Natural killer cell (primary cell): ENCODE measurements around the gene HOXA2. TPM values are rescaled to one million over a fixed set of nuclear protein-coding genes. Genes with fewer than 3 reads are reported as not detected.

Experiments
- ATAC-seq, 3 donors: fragments of 150-1000 bp in 2 of 3; fragments of 200-7000 bp in 1 of 3; cut with Tn5 transposase; 1 replicate in 1 of 3; 2 replicates in 2 of 3; pipeline ENCODE4 v1.10.0; 2021; ENCODE audit warnings: mild to moderate bottlenecking in 2 of 3, moderate library complexity in 2 of 3
- DNase-seq, 2 donors: peaks; one replicate each; pipeline versions ENCODE4 v3.0.0 to v3.0.0-alpha.2; 2013 to 2021; ENCODE audit warnings: mixed read lengths in 1 of 2
- H3K27ac ChIP-seq: one replicate; pipeline ENCODE4 v1.5.1; 2013; ENCODE audit warnings: mild to moderate bottlenecking, low read length
- H3K27me3 ChIP-seq: one replicate; pipeline ENCODE4 v1.6.1; 2013; ENCODE audit warnings: low read length; ENCODE audit not compliant: control insufficient read depth, insufficient read depth
- H3K36me3 ChIP-seq: one replicate; pipeline ENCODE4 v1.6.1; 2013; ENCODE audit warnings: low read length; ENCODE audit not compliant: control insufficient read depth, insufficient read depth
- H3K4me1 ChIP-seq: one replicate; pipeline ENCODE4 v1.6.1; 2013; ENCODE audit warnings: low read length; ENCODE audit not compliant: control insufficient read depth, insufficient read depth
- H3K4me3 ChIP-seq: one replicate; pipeline ENCODE4 v1.5.1; 2013; ENCODE audit warnings: low read length
- H3K9me3 ChIP-seq: one replicate; pipeline ENCODE4 v1.6.1; 2013; ENCODE audit warnings: low read length; ENCODE audit not compliant: control insufficient read depth, insufficient read depth
- H3K27ac Mint-ChIP-seq, 2 donors: one replicate each; pipeline ENCODE4 v1.8.0; 2022; ENCODE audit warnings: mild to moderate bottlenecking in 2 of 2, mixed read lengths in 2 of 2, moderate library complexity in 1 of 2
- H3K27me3 Mint-ChIP-seq, 2 donors: one replicate each; pipeline ENCODE4 v1.8.0; 2022; ENCODE audit warnings: low read depth in 2 of 2, mixed read lengths in 2 of 2
- H3K36me3 Mint-ChIP-seq: one replicate; pipeline ENCODE4 v1.8.0; 2022; ENCODE audit warnings: mixed read lengths
- H3K4me1 Mint-ChIP-seq, 2 donors: one replicate each; pipeline ENCODE4 v1.8.0; 2022; ENCODE audit warnings: mixed read lengths in 2 of 2
- H3K4me3 Mint-ChIP-seq: one replicate; pipeline ENCODE4 v1.8.0; 2022; ENCODE audit warnings: mild to moderate bottlenecking, moderate library complexity, mixed read lengths
- H3K9me3 Mint-ChIP-seq, 2 donors: one replicate each; pipeline ENCODE4 v1.8.0; 2022; ENCODE audit warnings: mixed read lengths in 2 of 2
- WGBS: methylation state at CpG from one replicate; pipeline ENCODE4 v1.1.7; 2013; ENCODE audit warnings: missing lambda C conversion rate; ENCODE audit not compliant: insufficient coverage; 5-methylcytosine and 5-hydroxymethylcytosine counted together
- intact Hi-C: fragments of 100-400 bp; cut with micrococcal nuclease; formaldehyde crosslinking; loops from one replicate; pipeline ENCODE4 v1.14.2; 2022
- total RNA-seq, 4 donors: library from RNA; stranded (reverse); fragments of 120-200 nt in 1 of 4; gene quantifications; one replicate each; pipeline versions ENCODE4 v1.2.3 to v1.2.4, GENCODE V29; 2013 to 2022
- TF ChIP-seq, protein P1 (sequence below): fragments of 200-600 bp; IDR thresholded peaks from one replicate; pipeline ENCODE4 v1.8.0; 2022; ENCODE audit warnings: antibody characterized with exemption

Gene HOXA2
- total RNA-seq, 3 donors from 2014 or later (not counting 1 experiment from before 2014, with no cell fraction given), result not detected

DNA sequence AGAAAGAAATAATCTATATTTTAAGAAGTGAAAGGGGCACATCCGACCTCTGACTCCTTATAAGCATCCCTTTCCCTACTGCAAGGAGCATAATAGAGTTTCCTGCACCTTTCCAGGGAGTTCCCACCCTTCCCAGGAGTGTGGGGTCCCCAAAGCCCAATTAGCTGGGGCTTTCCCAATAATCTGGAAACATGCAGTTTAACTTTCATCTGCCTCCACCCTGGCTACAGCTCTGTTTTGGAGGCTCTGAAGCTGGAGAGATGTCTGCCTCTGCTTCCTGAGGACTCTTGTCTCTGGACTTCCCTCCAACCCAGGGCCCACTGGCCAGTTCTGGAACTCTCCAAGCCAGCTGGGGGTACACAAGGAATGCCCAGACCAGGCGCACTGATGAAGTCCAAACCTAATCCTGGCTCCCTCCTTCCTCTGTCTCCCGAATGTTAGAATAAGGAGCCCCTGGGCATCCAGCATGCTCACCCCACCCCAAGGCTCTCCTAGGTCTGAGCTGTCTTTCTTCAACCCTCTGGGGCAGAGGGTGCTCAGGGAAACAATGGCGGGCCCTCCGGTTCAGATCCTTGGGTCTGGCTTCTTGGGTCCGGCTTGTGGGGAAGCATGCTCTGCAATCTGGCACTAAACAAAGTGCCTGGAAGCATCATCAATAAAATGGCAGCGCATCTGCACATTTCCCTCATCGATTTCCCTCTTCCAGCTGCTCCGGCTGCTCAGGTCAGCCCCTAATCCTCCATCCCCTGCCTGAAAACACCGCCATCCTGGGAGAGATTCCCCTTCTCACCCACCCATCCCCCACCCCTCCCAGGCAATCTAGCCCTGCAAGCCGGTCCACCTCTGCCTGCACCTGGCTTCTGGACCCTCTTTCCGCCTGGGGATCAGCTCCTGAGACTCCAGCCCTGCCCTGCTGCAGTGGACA lies 14.7 kb upstream of the HOXA2 start:
- Histone ChIP-seq H3K27me3 (no peaks in the 10 kb centered on the region), H3K36me3 (no peaks in the 10 kb centered on the region), H3K4me3 (no peak overlapping the region), H3K9me3 (no peaks in the 10 kb centered on the region), H3K4me1 (no peaks in the 10 kb centered on the region), H3K27ac (no peak overlapping the region)
- no peak for DNase-seq
- ATAC-seq, result no peak
- intact Hi-C loops, result no loop called here
- TF ChIP-seq, protein P1, sequence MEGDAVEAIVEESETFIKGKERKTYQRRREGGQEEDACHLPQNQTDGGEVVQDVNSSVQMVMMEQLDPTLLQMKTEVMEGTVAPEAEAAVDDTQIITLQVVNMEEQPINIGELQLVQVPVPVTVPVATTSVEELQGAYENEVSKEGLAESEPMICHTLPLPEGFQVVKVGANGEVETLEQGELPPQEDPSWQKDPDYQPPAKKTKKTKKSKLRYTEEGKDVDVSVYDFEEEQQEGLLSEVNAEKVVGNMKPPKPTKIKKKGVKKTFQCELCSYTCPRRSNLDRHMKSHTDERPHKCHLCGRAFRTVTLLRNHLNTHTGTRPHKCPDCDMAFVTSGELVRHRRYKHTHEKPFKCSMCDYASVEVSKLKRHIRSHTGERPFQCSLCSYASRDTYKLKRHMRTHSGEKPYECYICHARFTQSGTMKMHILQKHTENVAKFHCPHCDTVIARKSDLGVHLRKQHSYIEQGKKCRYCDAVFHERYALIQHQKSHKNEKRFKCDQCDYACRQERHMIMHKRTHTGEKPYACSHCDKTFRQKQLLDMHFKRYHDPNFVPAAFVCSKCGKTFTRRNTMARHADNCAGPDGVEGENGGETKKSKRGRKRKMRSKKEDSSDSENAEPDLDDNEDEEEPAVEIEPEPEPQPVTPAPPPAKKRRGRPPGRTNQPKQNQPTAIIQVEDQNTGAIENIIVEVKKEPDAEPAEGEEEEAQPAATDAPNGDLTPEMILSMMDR, result no peak
- no peaks in the 10 kb centered on the region for H3K4me1 Mint-ChIP-seq
- H3K27ac Mint-ChIP-seq, result no peak overlapping the region
- no peaks in the 10 kb centered on the region for H3K36me3 Mint-ChIP-seq
- H3K9me3 Mint-ChIP-seq, result no peaks in the 10 kb centered on the region
- H3K27me3 Mint-ChIP-seq, result peaks cover 0 to 4% of the 10 kb centered on the region in 2 donors
- H3K4me3 Mint-ChIP-seq, result no peak overlapping the region
- WGBS, result 91% methylated on average over 12 of the region's 12 CpGs

DNA sequence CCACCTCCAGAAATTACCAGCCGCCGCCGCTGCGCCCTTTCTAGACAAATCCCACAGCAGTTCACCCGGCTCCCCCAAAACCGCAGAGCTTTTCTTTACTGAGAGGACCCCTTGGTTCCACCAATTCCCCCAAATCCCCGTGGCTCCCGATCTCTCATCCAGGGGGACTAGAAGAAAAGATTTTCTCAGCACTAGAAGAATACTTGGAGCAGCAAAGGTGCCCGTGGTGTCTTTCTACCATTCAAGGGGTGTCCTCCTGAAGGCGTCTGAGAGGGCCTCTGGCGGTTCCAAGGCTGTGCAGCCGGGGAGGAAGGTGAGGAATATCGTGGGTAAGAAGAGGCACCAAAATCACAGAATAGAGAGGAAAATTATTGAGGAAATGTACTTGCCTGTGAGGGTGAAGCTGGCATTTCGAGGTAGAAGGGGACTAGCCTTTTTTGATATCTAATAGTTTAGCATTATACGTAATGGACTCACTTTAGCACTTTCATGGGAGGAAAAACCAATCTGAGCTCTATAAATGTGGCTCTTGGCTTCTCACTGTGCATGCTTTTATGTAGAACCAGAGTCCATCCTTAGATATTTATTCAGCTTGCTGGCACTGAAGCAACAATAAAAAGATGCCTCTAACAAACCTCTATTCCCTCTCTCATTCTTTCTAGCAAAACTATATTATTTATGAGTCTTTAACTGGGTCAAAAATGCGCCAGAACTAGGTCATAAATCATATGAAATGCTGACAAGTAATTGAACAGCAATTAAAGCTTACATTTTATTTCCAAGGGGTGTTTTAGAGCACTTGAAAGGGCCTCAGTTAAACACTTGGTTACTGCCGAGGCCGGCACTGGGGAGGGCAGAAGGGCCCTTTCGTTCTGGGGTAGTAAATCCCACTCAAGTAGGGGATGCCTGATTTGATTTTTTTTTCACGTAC lies 13.8 kb upstream of the HOXA2 start:
- H3K4me3 Mint-ChIP-seq, result no peak overlapping the region
- Histone ChIP-seq H3K27ac (no peak overlapping the region), H3K9me3 (no peaks in the 10 kb centered on the region), H3K4me3 (no peak overlapping the region), H3K27me3 (no peaks in the 10 kb centered on the region), H3K36me3 (no peaks in the 10 kb centered on the region), H3K4me1 (no peaks in the 10 kb centered on the region)
- H3K27me3 Mint-ChIP-seq, result peaks cover 0 to 4% of the 10 kb centered on the region in 2 donors
- ATAC-seq (no peak), DNase-seq (no peak)
- no peak overlapping the region for H3K27ac Mint-ChIP-seq
- no peaks in the 10 kb centered on the region for H3K36me3 Mint-ChIP-seq
- no peaks in the 10 kb centered on the region for H3K4me1 Mint-ChIP-seq
- TF ChIP-seq, protein P1, result no peak
- 89% methylated on average over 19 of the region's 20 CpGs for WGBS
- intact Hi-C loops, result no loop called here
- H3K9me3 Mint-ChIP-seq, result no peaks in the 10 kb centered on the region

DNA sequence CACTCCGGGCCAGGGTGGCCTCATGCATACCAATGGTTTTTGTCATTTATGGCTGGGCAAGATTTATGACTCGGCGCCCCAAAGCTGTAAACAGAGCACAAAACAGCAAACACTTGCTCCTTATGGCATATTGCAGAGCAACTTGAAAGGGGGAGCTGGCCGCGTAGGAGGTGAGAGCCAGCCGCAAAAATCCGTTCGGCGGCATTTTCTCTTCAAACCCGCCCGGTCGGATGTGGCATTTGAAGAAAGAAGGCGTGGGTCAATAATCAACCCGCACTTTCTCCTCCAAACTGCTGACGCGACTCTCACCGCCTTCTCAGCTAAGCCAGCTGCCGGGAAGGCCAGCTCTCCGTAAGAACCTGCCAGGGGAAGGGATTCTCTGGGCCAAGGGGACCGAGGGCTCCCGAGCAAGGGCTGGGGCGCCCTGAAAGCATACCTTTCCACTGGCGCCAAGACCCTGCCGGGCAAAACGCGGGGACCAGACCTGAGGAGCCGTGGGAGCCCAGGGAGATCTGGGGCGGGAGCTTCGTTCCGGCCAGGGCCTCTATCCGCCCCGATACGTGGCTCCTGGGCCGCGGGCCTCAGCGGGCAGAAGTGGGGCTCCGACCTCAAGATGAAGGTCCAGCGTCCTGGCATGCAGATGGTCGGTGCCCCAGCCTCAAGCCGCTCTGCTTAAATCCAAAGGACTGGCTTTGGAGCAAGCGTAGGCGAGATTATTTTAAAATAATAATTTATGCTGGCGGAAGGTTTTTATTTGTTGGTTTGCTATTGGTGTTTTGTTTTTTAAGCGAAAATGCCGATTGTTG lies 12.9 kb upstream of the HOXA2 start:
- no peaks in the 10 kb centered on the region for H3K36me3 Mint-ChIP-seq
- Histone ChIP-seq H3K27me3 (no peaks in the 10 kb centered on the region), H3K4me1 (no peaks in the 10 kb centered on the region), H3K36me3 (no peaks in the 10 kb centered on the region), H3K9me3 (no peaks in the 10 kb centered on the region), H3K4me3 (no peak overlapping the region), H3K27ac (no peak overlapping the region)
- no peak overlapping the region for H3K27ac Mint-ChIP-seq
- H3K4me1 Mint-ChIP-seq, result no peaks in the 10 kb centered on the region
- DNase-seq (no peak), ATAC-seq (no peak)
- intact Hi-C loops, result no loop called here
- TF ChIP-seq, protein P1, result no peak
- no peak overlapping the region for H3K4me3 Mint-ChIP-seq
- H3K27me3 Mint-ChIP-seq, result peaks cover 0 to 4% of the 10 kb centered on the region in 2 donors
- 95% methylated on average over 45 of the region's 45 CpGs for WGBS
- no peaks in the 10 kb centered on the region for H3K9me3 Mint-ChIP-seq
